GM18868 (cell line): ENCODE data around the gene CTNND2.

ENCODE experiments used
- ATAC-seq: cut with Tn5 transposase; IDR thresholded peaks from one replicate; pipeline ENCODE4 v1.9.1; 2021; ENCODE audit warnings: mild to moderate bottlenecking, moderate library complexity; ENCODE audit not compliant: unreplicated experiment

The CTNND2 gene

DNA sequence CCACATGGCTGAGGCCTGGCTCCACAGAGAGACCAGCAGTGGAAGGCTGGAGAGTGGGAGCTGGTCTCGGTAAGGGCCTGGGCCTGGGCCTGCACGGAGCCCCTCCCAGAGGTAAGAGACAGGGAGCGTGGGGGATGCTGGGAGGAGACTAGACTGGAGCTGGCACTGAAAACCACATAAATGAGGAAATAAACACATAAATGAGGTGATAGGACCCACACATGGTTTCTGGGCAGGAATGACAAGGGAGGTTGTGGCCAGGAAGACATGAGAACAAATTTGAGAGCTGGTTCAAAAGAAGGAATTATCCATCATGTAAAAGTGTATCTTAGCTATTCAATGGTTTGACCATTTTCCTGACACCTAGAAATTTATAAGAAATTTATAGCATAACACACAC lies 691.5 kb downstream of the CTNND2 start:
- ATAC-seq, result no peak

GRCh38 chr5:11197726-11198125 lies 706.5 kb downstream of the CTNND2 start:
- ATAC-seq, result no peak

DNA sequence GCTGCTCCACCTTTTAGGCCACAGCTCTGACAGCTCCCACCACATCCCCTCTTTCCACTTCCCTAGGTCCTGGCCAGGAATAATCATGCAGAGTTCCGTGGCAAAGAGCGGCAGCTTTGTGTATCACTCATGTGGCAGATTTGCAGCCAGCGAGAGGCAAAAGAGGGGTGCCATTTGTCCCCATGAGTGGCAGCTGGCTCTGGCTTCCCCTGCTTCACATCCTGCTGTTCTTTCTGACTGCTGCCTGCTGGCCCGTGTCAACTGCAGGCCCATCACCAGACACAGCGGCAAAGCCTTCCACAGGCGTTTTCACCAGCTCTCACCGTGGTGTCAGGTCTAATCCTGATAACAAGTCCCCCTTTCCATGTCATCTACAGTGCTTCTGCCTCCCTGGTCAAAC lies 712.6 kb downstream of the CTNND2 start:
- no peak for ATAC-seq

GRCh38 chr5:11182441-11183080 lies 721.7 kb downstream of the CTNND2 start:
- ATAC-seq, result peak; percentile 71

- peak; percentile 7 for ATAC-seq
Observed at GRCh38 chr5:11181940-11182339, 722.3 kb downstream of the CTNND2 start.

GRCh38 chr5:11180890-11181289 lies 723.4 kb downstream of the CTNND2 start:
- ATAC-seq, result no peak

GRCh38 chr5:11177999-11178711 lies 726.1 kb downstream of the CTNND2 start:
- no peak for ATAC-seq

- no peak for ATAC-seq
Observed at GRCh38 chr5:11174591-11174990, 729.7 kb downstream of the CTNND2 start.

- ATAC-seq, result no peak
Observed at GRCh38 chr5:11172484-11172883, 731.8 kb downstream of the CTNND2 start.

DNA sequence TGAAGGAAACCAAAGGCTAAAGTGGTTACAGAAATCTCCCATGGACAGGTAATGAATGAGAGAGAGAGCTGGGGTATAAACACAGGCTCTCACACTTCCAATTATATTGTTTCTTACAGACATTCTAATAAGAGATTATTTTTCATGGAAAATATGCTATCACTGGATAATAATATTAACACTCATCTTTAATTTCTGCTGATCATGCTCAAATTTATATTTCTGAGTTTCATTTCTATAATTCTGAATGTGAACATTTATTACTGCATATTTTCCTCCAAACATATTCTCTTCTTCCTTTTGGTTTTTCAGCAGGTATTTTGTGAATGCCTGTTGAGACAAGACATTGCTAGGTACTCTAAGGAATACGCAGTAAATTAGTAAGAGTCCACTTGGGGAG lies 733.0 kb downstream of the CTNND2 start:
- ATAC-seq, result no peak

GRCh38 chr5:11166923-11167322 lies 737.3 kb downstream of the CTNND2 start:
- ATAC-seq, result no peak

DNA sequence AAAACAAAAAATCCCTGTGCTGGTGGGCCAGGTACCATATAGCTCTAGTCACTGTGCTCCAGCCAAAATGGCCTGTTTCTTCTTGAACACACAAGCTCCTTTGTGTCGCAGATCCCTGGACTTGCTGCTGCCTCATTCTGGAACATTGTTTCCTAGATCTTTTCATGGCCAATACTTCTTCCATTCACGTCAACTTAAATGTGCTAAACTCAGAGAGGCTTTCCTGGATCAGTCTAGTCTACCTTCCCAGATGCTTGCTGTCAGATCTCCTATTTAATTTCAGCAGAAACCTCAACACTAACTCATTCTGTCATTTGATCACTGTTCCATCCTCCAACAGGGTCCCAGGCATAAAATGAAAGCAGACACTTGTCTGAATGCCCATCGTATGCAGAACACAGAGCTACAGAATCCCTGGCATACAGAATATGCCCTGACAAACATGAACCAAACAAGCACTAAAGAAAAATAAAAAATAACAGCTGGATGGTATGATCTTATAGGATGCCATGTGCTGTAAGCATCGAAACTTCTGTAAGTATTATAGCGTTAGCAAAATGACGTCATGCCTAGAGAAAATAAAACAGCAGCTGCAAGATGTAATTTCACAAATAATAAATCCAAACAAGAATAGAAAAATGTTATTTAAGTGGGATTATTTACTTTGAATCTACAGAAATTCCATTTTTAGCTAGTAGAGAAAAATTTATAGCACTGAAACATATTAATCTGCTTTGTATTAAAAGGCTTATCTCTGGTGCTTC lies 739.5 kb downstream of the CTNND2 start:
- ATAC-seq, result no peak

DNA sequence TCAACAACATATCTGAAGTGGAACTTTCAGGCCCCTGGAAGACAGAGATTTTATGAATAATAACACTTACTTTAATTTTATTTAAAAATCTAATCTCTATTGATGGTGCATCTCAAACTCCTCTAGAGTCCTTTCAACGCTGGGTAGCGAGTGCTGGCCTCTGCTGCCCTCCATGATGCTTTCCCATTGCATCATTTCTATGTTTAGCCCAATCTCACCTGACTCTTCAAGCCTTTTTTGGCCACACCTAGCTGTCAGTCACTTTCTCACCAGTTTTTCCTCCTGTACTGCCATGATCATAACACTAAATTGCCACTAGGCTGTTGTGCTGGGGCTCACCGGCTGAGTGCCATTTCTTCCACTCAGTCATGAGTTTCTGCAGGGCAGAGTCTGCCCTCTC lies 747.1 kb downstream of the CTNND2 start:
- no peak for ATAC-seq

DNA sequence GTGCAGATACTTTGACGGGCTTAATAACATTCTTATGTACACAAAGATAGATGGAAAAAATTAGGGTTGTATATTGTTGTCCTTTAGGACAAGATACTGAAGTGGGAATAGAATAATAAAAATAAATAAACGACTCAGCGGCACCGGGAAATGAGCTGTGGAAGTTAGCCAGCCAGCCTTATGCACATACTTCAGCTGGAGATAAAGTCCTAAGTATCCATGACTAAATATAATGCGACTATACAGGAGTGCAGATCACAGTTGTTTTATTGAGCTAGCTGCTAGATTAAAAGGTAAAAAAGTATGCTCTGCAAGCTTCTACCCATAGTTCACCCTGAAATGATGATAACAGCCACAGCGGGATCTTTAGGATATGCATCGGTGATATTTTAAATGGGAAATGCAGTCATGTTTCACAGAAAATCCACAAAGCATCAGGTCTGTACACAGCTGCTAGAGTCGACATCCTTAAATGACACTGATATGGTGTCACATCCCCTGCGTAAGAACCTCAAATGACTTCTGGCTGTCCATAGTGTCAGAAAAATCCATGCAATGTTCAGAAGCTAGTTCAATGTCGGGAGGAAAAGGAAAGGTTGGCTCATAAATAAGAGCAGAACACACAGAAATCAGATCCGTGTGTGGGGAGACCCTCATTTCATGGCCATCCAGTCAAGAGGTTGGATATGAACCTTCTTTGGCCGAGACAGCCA lies 750.4 kb downstream of the CTNND2 start:
- ATAC-seq, result no peak

- ATAC-seq, result no peak
Observed at GRCh38 chr5:11152368-11152767, 751.9 kb downstream of the CTNND2 start.

DNA sequence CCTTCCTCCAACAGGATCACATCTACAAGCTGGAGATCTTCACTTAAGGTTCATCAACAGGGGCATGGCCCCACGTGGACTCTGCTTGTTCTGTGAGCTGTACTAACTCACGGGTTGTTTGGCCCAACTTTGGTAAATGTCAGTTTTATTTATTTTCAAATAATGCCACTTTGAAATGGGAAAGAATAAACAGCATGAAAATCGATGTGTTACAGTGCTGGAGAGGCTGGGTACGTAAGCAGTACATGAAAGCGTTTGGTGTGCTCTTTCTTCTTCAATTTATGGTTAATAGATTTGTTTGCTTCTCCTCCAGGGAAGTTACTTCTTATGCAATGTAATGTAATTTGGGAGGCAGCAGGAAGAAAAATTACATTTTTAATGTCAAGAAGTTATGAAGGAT lies 753.3 kb downstream of the CTNND2 start:
- no peak for ATAC-seq

DNA sequence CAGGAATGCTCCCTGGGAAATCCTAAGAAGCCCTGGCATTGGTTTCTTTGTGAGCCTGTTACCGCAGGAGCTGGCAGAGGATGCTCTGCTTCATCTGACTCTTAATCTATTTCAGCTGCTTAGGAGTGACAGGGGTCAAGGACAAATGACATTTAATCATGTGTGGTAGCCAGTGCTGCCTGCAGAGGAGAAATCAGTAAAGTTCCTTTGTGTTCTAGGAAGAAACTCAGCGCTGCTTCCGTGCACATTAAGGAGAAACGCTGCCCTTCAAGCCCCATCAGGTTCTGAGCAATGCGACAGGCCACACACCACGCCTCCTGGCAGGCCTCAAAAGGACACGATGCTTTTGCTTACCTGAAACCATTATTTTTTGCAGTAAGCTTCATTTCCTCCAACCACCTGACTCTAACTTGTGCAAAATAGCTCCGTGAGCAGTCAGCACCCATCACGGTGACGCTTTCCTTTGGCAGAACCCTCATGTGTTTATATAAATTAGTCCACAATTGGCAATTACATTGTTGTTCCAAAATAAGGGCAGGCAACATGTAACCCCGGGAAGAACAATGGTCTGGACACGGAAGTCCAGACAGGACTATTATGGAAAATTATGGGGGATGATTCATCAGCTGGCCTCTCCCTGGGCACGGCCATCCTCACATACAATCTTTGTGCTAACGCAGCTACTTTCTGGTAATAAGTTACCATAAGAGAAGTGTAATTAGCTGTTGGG lies 755.3 kb downstream of the CTNND2 start:
- ATAC-seq, result no peak

DNA sequence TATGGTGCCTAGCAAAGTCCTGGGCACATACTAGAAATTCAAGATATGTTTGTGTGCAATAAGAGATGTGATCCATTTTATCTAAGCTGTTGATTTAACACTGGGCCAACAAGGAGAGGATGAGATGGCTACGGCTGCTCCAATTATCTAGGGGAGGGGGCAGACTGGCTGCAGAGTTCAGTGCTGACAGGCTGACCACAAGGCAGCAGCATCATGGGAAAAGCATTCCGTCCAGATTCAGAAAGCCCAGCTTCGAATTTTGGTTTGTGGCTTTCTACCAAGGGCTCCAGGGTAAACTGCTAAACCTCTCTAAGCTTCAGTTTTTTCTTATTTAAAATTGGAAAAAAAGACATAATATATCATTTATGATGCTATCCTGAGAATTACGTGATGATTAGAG lies 758.1 kb downstream of the CTNND2 start:
- no peak for ATAC-seq

DNA sequence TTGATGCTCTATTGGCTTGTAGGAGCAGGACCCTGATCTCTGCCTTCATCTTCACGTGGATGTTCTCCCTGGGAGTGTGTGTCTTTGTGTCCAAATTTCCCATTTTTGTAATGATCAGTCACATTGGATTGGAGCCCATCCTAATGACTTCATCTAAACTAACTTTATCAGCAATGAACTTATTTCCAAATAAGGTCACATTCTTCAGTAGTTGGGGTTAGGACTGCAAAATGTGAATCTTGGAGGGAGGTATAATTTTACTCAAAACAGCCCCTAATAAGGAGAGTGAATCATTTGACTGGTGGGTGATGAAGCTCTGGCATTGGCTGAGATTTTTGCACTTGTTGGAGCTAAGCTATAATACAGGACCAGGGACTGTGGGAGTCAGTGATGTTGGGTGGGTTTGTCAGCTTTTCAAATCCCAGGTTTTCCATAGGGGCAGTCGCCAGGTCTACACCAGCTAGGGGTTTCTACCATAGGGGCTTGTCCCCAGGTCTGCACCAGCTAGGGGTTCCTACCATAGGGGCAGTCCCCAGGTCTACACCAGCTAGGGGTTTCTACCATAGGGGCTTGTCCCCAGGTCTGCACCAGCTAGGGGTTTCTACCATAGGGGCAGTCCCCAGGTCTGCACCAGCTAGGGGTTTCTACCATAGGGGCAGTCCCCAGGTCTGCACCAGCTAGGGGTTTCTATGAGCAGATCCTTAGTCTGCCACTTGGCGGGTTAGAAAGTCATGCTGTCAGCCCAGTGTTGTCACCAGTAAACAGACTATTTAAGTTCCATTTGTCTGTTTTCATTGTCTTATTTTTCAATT lies 760.6 kb downstream of the CTNND2 start:
- ATAC-seq, result peak; percentile 87
